22Rv1 (cell line): Measurements from ENCODE around the gene PKHD1.

Experiments used
- ZFX ChIP-seq: fragments of 450-650 bp; IDR thresholded peaks from 2 replicates; pipeline ENCODE4 v1.6.1; 2017; ENCODE audit warnings: antibody characterized with exemption, borderline replicate concordance
- TF ChIP-seq, protein P1 (sequence below): fragments of 450-650 bp; IDR thresholded peaks from 2 replicates; pipeline ENCODE4 v1.5.1; 2017; ENCODE audit warnings: mild to moderate bottlenecking

DNA sequence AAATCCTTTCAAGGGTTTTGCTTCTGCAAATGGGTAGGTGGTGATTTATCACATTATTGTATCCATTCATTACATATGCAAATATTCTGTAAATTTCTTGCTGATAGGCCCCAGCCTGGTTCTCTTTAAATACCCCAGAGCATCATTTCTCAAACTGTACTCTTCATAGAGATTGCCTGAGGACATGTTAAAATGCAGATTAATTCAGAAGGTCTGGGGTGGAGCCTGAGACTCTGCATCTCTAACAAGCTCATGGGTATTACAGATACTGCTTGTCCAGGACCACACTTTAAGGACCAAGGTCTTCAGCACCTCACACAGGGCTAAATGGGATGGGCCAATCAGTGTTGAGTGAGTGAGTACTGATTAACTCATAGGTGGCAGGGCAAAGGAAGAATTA, 46.3 kb downstream of the PKHD1 start:
- TF ChIP-seq, protein P1, sequence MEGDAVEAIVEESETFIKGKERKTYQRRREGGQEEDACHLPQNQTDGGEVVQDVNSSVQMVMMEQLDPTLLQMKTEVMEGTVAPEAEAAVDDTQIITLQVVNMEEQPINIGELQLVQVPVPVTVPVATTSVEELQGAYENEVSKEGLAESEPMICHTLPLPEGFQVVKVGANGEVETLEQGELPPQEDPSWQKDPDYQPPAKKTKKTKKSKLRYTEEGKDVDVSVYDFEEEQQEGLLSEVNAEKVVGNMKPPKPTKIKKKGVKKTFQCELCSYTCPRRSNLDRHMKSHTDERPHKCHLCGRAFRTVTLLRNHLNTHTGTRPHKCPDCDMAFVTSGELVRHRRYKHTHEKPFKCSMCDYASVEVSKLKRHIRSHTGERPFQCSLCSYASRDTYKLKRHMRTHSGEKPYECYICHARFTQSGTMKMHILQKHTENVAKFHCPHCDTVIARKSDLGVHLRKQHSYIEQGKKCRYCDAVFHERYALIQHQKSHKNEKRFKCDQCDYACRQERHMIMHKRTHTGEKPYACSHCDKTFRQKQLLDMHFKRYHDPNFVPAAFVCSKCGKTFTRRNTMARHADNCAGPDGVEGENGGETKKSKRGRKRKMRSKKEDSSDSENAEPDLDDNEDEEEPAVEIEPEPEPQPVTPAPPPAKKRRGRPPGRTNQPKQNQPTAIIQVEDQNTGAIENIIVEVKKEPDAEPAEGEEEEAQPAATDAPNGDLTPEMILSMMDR, result no peak
- TF ChIP-seq ZFX, result no peak
